OCI-LY7 (cell line): ENCODE measurements around the gene PAM16. TPM values are rescaled to one million over a fixed set of nuclear protein-coding genes. Genes with fewer than 3 reads are reported as not detected.

Experiments used
- BruUV-seq: library from RNA; stranded (reverse); fragments of 400-500 nt; replicated peaks from 2 replicates; lab custom pipeline; 2021; lab: Mats Ljungman, UMichigan
- CTCF ChIA-PET: fragments of 300-600 bp; sonication (Branson Sonifier 250); formaldehyde crosslinking; loops from one replicate; lab custom pipeline; 2022; ENCODE audit warnings: antibody characterized with exemption; ENCODE audit not compliant: unreplicated experiment; lab: Charles Lee
- POLR2A ChIA-PET: fragments of 300-600 bp; sonication (Branson Sonifier 250); formaldehyde crosslinking; loops from one replicate; lab custom pipeline; 2022; ENCODE audit warnings: antibody characterized with exemption; lab: Charles Lee
- DNase-seq: peaks from one replicate; pipeline ENCODE4 v3.0.0-alpha.2; 2015; ENCODE audit warnings: low spot score
- H2AFZ ChIP-seq: fragments of 200-600 bp; sonication (generic), shearing (Covaris generic); 2 replicates; pipeline ENCODE4 v1.6.1; 2014; ENCODE audit warnings: mild to moderate bottlenecking, antibody characterized with exemption, low read length, moderate library complexity
- H3K27ac ChIP-seq: fragments of 200-600 bp; sonication (generic); 2 replicates; pipeline ENCODE4 v1.5.1; 2014; ENCODE audit warnings: mixed run types, low read depth, mild to moderate bottlenecking, moderate library complexity, low read length, inconsistent platforms; ENCODE audit not compliant: poor library complexity, severe bottlenecking
- H3K36me3 ChIP-seq: fragments of 200-600 bp; sonication (generic); 2 replicates; pipeline ENCODE4 v1.6.1; 2014; ENCODE audit warnings: mild to moderate bottlenecking, antibody characterized with exemption, low read length, moderate library complexity, mixed read lengths; ENCODE audit not compliant: insufficient read depth
- H3K4me1 ChIP-seq: fragments of 200-600 bp; sonication (generic); 2 replicates; pipeline ENCODE4 v1.5.1; 2014; ENCODE audit warnings: mild to moderate bottlenecking, low read length; ENCODE audit not compliant: insufficient read depth, poor library complexity, severe bottlenecking
- H3K4me2 ChIP-seq: fragments of 200-600 bp; sonication (generic); 2 replicates; pipeline ENCODE4 v1.6.1; 2014; ENCODE audit warnings: mild to moderate bottlenecking, low read length
- H3K4me3 ChIP-seq: fragments of 200-600 bp; sonication (generic); 2 replicates; pipeline ENCODE4 v1.5.1; 2014; ENCODE audit warnings: mild to moderate bottlenecking, low read depth, low read length; ENCODE audit not compliant: poor library complexity, severe bottlenecking
- H3K79me2 ChIP-seq: fragments of 200-600 bp; sonication (generic); 2 replicates; pipeline ENCODE4 v1.6.1; 2016; ENCODE audit warnings: low read depth, mild to moderate bottlenecking, low read length, moderate library complexity, mixed read lengths; ENCODE audit not compliant: insufficient read depth
- H3K9me2 ChIP-seq: fragments of 200-600 bp; sonication (generic); 2 replicates; pipeline ENCODE4 v1.6.1; 2016; ENCODE audit warnings: mild to moderate bottlenecking, low read length, mixed read lengths; ENCODE audit not compliant: insufficient read depth
- H3K9me3 ChIP-seq: fragments of 200-600 bp; sonication (generic); 2 replicates; pipeline ENCODE4 v1.6.1; 2014; ENCODE audit warnings: mild to moderate bottlenecking, mixed run types, low read length, mixed read lengths
- H4K20me1 ChIP-seq: fragments of 200-600 bp; sonication (generic); 2 replicates; pipeline ENCODE4 v1.6.1; 2014; ENCODE audit warnings: mild to moderate bottlenecking, antibody characterized with exemption, low read length, moderate library complexity, mixed read lengths; ENCODE audit not compliant: insufficient read depth
- CTCF ChIP-seq: fragments of 200-600 bp; sonication (generic); conservative IDR thresholded peaks from 2 replicates; pipeline ENCODE4 v1.5.1; 2014; ENCODE audit warnings: mild to moderate bottlenecking, antibody characterized with exemption, low read length, moderate library complexity, mixed read lengths
- EZH2phosphoT487 ChIP-seq: fragments of 200-600 bp; sonication (generic); IDR thresholded peaks from 2 replicates; pipeline ENCODE4 v1.6.1; 2018; ENCODE audit warnings: low read depth, borderline replicate concordance, mild to moderate bottlenecking, mixed run types, antibody characterized with exemption, low read length, moderate library complexity, mixed read lengths
- intact Hi-C: fragments of 100-400 bp; cut with micrococcal nuclease; formaldehyde crosslinking; loops from one replicate; pipeline ENCODE4 v1.10.0; 2022; ENCODE audit not compliant: unreplicated experiment
- total RNA-seq, 2 experiments: library from RNA; depleted of rRNA in 1 of 2; stranded (reverse); fragments of >200 nt in 1 of 2; shearing (Covaris generic) in 1 of 2; gene quantifications; 2 replicates each; pipeline ENCODE4 v1.2.3, GENCODE V29; 2014 to 2022

Gene PAM16
- total RNA-seq, 2 experiments from 2014 or later, result 80.6 to 82.4 TPM

- no peaks in the 10 kb centered on the region for H4K20me1 ChIP-seq
- H3K4me2 ChIP-seq, result no peak overlapping the region
- no peak overlapping the region for H2AFZ ChIP-seq
- H3K4me3 ChIP-seq, result no peak overlapping the region
- TF ChIP-seq CTCF, result no peak
- no peak for TF ChIP-seq EZH2phosphoT487
- H3K4me1 ChIP-seq, result peaks cover under 1% of the 10 kb centered on the region
- H3K79me2 ChIP-seq, result no peaks in the 10 kb centered on the region
- intact Hi-C loops, result no loop called here
- no TSS peak for BruUV-seq
- ChIA-PET CTCF (no interaction called here), POLR2A (interaction anchor here (0.9 kb wide), 1 partner anchor 19 kb away, joined by 3 read pairs; no protein-coding TSS in a partner anchor)
- H3K36me3 ChIP-seq, result no peaks in the 10 kb centered on the region
- no peak for DNase-seq
- no peaks in the 10 kb centered on the region for H3K9me2 ChIP-seq
- no peak overlapping the region for H3K27ac ChIP-seq
- H3K9me3 ChIP-seq, result no peaks in the 10 kb centered on the region
These were observed 57.9 kb downstream of the PAM16 start for GRCh38 chr16:4293181-4293716.

- no TSS peak for BruUV-seq
- Histone ChIP-seq H3K4me2 (no peak overlapping the region), H3K36me3 (no peaks in the 10 kb centered on the region), H3K27ac (no peak overlapping the region), H3K4me1 (peaks cover 5% of the 10 kb centered on the region), H4K20me1 (no peaks in the 10 kb centered on the region), H3K4me3 (no peak overlapping the region), H3K9me3 (no peaks in the 10 kb centered on the region), H3K79me2 (no peaks in the 10 kb centered on the region), H2AFZ (no peak overlapping the region), H3K9me2 (no peaks in the 10 kb centered on the region)
- intact Hi-C loops, result no loop called here
- POLR2A ChIA-PET, result no interaction called here
- TF ChIP-seq CTCF (no peak), EZH2phosphoT487 (no peak)
- CTCF ChIA-PET, result no interaction called here
- DNase-seq, result no peak
These were observed 59.4 kb downstream of the PAM16 start for GRCh38 chr16:4291699-4292098.

Other genes with a start within 250 kb of the PAM16 start
- gene ADCY9, start 234.9 kb downstream of the PAM16 start, total RNA-seq (2014; rRNA removed; shearing (Covaris generic)), result 0.08 and 0.22 TPM in 2 replicates
- 0.31 and 0.34 TPM in 2 replicates for gene ADCY9, start 234.9 kb downstream of the PAM16 start, total RNA-seq (2022)
- gene SRL, start 109.2 kb downstream of the PAM16 start, total RNA-seq (2014; rRNA removed; shearing (Covaris generic)), result not detected in 2 replicates
- not detected in 2 replicates for gene SRL, start 109.2 kb downstream of the PAM16 start, total RNA-seq (2022)
- 30.8 and 41.2 TPM in 2 replicates for gene TFAP4, start 78.3 kb downstream of the PAM16 start, total RNA-seq (2014; rRNA removed; shearing (Covaris generic))
- gene TFAP4, start 78.3 kb downstream of the PAM16 start, total RNA-seq (2022), result 41.9 and 43.2 TPM in 2 replicates
- not detected in 2 replicates for gene GLIS2, start 35.3 kb downstream of the PAM16 start, total RNA-seq (2014; rRNA removed; shearing (Covaris generic))
- 0.08 TPM in 1 of 2 replicates, not detected in the other for gene GLIS2, start 35.3 kb downstream of the PAM16 start, total RNA-seq (2022)
- not detected in 2 replicates for gene VASN, start 20.5 kb upstream of the PAM16 start, total RNA-seq (2014; rRNA removed; shearing (Covaris generic))
- gene VASN, start 20.5 kb upstream of the PAM16 start, total RNA-seq (2022), result not detected in 2 replicates
- 64.0 and 77.2 TPM in 2 replicates for gene CORO7, start 65.3 kb upstream of the PAM16 start, total RNA-seq (2014; rRNA removed; shearing (Covaris generic))
- gene CORO7, start 65.3 kb upstream of the PAM16 start, total RNA-seq (2022), result 112 and 115 TPM in 2 replicates
- gene DNAJA3, start 74.5 kb upstream of the PAM16 start, total RNA-seq (2014; rRNA removed; shearing (Covaris generic)), result 89.8 and 94.5 TPM in 2 replicates
- gene DNAJA3, start 74.5 kb upstream of the PAM16 start, total RNA-seq (2022), result 89.7 and 94.3 TPM in 2 replicates
- gene NMRAL1, start 123.3 kb upstream of the PAM16 start, total RNA-seq (2014; rRNA removed; shearing (Covaris generic)), result 92.8 and 113 TPM in 2 replicates
- 114 and 139 TPM in 2 replicates for gene NMRAL1, start 123.3 kb upstream of the PAM16 start, total RNA-seq (2022)
- 46.0 and 55.2 TPM in 2 replicates for gene HMOX2, start 125.1 kb upstream of the PAM16 start, total RNA-seq (2014; rRNA removed; shearing (Covaris generic))
- 37.0 and 39.5 TPM in 2 replicates for gene HMOX2, start 125.1 kb upstream of the PAM16 start, total RNA-seq (2022)
- gene CDIP1, start 187.5 kb upstream of the PAM16 start, total RNA-seq (2014; rRNA removed; shearing (Covaris generic)), result 13.5 and 15.5 TPM in 2 replicates
- gene CDIP1, start 187.5 kb upstream of the PAM16 start, total RNA-seq (2022), result 33.2 and 34.2 TPM in 2 replicates
- gene C16orf96, start 205.0 kb upstream of the PAM16 start, total RNA-seq (2014; rRNA removed; shearing (Covaris generic)), result 0.08 and 0.13 TPM in 2 replicates
- gene C16orf96, start 205.0 kb upstream of the PAM16 start, total RNA-seq (2022), result 0.27 and 0.37 TPM in 2 replicates